ENCODE measurements around the gene MARS1.
A peak's percentile ranks its signal among the peaks of the same experiment; 100 is the strongest.

MARS1 gene

GRCh38 chr12:57526477-57527126, 38.7 kb downstream of the MARS1 start:
- FAIRE-seq = no peak
- no peak for DNase-seq (ENCODE audit: low spot score)

GRCh38 chr12:57527184-57527583, 39.3 kb downstream of the MARS1 start:
- DNase-seq (ENCODE audit: low spot score) = no peak
- no peak for FAIRE-seq

GRCh38 chr12:57528176-57528575, 40.3 kb downstream of the MARS1 start:
- no peak for DNase-seq (ENCODE audit: low spot score)
- no peak for FAIRE-seq

- DNase-seq (ENCODE audit: low spot score) (no peak), FAIRE-seq (no peak)
Observed at GRCh38 chr12:57528831-57529555, 41.1 kb downstream of the MARS1 start.

- FAIRE-seq (no peak), DNase-seq (ENCODE audit: low spot score) (no peak)
Observed at GRCh38 chr12:57529831-57530230, 42.0 kb downstream of the MARS1 start.

- DNase-seq (ENCODE audit: low spot score) (no peak), FAIRE-seq (peak; percentile 53)
Observed at GRCh38 chr12:57530396-57531142, 42.7 kb downstream of the MARS1 start.

GRCh38 chr12:57531836-57532235, 44.0 kb downstream of the MARS1 start:
- DNase-seq (ENCODE audit: low spot score) (no peak), FAIRE-seq (no peak)

GRCh38 chr12:57533108-57533507, 45.2 kb downstream of the MARS1 start:
- DNase-seq (ENCODE audit: low spot score) = no peak
- FAIRE-seq = no peak

GRCh38 chr12:57534250-57534649, 46.4 kb downstream of the MARS1 start:
- DNase-seq (ENCODE audit: low spot score) = no peak
- no peak for FAIRE-seq

- FAIRE-seq (no peak), DNase-seq (ENCODE audit: low spot score) (no peak)
Observed at GRCh38 chr12:57534991-57535543, 47.2 kb downstream of the MARS1 start.

- DNase-seq (ENCODE audit: low spot score) = no peak
Observed at GRCh38 chr12:57535764-57536596, 48.1 kb downstream of the MARS1 start.

GRCh38 chr12:57536597-57536942, 48.7 kb downstream of the MARS1 start:
- DNase-seq (ENCODE audit: low spot score) (no peak), FAIRE-seq (no peak)

More at GRCh38 chr12:57535764-57536596, 48.1 kb downstream of the MARS1 start:
- FAIRE-seq = no peak

GRCh38 chr12:57539134-57539768, 51.4 kb downstream of the MARS1 start:
- FAIRE-seq (no peak), DNase-seq (ENCODE audit: low spot score) (no peak)

- DNase-seq (ENCODE audit: low spot score) (no peak), FAIRE-seq (no peak)
Observed at GRCh38 chr12:57541001-57541400, 53.1 kb downstream of the MARS1 start.

- DNase-seq (ENCODE audit: low spot score) = no peak
- no peak for FAIRE-seq
Observed at GRCh38 chr12:57541717-57542116, 53.8 kb downstream of the MARS1 start.

GRCh38 chr12:57543581-57543980, 55.7 kb downstream of the MARS1 start:
- DNase-seq (ENCODE audit: low spot score) = no peak
- no peak for FAIRE-seq

- DNase-seq (ENCODE audit: low spot score) (no peak), FAIRE-seq (no peak)
Observed at GRCh38 chr12:57545809-57546437, 58.1 kb downstream of the MARS1 start.

GRCh38 chr12:57546438-57547287, 58.8 kb downstream of the MARS1 start, which contains the start of gene DCTN2:
DCTN2 (minus strand) TSS chr12:57547192; CDS start chr12:57547063, 129 bp downstream.
- peak; percentile 99 for DNase-seq (ENCODE audit: low spot score)
- FAIRE-seq = no peak
